C4-2B (cell line): ENCODE measurements around the gene DHX16.

ENCODE experiments used
- CTCF ChIP-seq: fragments of 450-650 bp; conservative IDR thresholded peaks from 2 replicates; pipeline ENCODE4 v1.5.1; 2017; ENCODE audit warnings: mild to moderate bottlenecking
- ZFX ChIP-seq: fragments of 450-650 bp; IDR thresholded peaks from 2 replicates; pipeline ENCODE4 v1.6.1; 2017

DNA sequence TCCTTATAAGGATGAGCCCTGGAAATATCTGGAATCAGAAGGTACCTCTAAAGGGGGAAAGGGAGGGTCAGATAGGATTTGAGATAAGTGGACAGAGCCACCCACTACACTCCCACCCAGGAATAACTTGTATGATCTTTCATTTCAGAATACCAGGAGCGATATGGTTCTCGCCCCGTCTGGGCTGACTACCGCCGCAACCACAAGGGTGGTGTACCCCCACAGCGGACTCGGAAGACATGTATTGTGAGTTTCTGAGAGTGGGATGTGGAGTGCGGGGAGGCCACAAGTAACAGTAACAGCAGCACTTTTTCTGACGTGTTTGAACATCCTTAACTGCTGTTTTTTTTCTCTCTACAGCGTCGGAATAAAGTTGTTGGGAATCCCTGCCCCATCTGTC is 53.2 kb downstream of the DHX16 start:
- TF ChIP-seq CTCF (no peak), ZFX (no peak)
